Activated CD4-positive, alpha-beta T cell treated with anti-CD3 and anti-CD28 coated beads, Interleukin-10, Interleukin-2, amounts not matched to agents 100 ng/mL and 50 ng/mL, durations not matched to agents 16 hours and 8 hours (primary cell): ENCODE measurements around the gene MTCL1.

Source experiments
- DNase-seq: peaks from one replicate; pipeline ENCODE4 v3.0.0-alpha.2; 2020

The MTCL1 gene

DNA sequence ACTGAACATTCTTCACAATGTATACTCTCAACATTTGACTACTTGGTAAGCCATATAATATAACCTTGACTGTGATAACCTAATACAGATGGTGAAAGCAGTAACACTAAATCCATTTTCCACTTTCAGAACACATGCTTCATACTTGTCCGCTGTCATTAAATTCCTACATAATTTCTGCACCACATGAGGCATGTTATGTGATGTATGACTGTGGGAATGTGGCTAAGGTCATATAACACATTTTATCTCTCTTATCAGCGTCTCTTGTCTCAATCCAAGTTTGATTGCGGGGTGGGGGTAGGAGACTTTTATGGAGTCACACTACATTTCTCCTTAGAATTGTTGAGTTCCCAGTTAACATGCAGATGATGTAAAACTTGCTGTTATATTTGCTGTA, 110.9 kb downstream of the MTCL1 start:
- no peak for DNase-seq

DNA sequence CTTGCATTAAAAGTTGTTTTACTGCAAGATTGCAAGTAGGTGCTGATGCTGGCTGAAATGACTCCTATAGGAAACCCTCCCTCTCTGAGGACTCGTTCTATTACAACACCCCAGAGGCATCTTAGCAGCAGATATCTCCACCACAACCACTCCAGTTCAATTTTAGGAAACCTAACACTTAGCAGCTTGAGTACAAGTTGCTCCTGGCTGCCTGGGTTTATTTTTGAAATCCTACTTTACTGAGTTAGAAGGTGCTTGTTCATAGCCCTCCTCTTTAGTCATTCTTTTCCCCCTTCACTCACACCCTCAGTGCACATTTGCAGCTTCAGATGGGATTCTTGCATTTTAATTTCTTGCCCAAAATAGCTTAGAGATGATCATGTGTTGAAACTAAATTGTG, 111.5 kb downstream of the MTCL1 start:
- no peak for DNase-seq

DNA sequence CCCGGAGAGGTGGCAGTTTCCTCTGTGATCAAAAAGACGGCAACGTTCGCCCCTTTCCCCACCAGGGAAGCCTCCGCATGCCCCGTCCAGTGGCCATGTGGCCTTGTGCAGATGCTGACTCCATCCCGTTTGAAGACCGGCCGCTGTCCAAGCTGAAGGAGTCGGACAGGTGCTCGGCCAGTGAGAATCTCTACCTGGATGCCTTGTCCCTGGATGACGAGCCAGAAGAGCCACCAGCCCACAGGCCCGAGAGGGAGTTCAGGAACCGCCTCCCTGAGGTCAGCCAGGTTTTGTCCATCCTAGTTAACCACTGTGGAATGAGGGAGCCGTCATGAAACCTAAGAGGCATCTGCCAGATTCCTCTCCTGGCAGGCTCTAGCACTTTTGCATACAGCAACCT, 113.6 kb downstream of the MTCL1 start:
- no peak for DNase-seq

DNA sequence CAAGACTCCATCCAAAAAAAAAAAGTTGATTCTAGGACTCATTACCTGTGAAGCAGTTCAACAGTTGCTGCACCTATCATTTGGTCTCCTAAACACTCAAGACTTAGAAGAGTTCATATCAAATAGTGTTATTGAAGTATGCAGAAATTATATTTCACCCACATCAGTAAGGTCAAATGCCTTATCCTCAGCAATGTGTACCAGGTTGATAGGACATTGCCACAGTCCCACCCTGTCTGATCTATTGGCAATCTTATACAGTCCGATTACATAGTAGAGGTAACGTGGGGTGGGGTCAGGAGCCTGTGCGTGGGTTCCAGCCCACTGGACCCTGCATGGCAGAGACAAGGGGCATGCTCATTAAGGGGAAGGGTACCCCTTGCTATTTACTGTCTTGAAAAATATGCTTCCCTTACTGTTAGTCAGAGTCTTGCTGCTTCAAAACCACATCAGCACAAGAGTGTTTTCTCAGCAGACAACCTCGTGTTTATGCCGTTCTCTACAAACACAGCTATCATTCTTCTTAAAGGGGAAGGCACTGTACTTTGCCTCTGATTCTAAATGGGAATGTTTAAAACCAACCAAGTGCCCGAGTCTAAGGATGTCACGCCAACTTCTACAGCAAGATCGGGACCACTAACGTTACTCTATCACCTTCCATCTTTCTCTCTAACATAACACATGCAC, 115.2 kb downstream of the MTCL1 start:
- no peak for DNase-seq

DNA sequence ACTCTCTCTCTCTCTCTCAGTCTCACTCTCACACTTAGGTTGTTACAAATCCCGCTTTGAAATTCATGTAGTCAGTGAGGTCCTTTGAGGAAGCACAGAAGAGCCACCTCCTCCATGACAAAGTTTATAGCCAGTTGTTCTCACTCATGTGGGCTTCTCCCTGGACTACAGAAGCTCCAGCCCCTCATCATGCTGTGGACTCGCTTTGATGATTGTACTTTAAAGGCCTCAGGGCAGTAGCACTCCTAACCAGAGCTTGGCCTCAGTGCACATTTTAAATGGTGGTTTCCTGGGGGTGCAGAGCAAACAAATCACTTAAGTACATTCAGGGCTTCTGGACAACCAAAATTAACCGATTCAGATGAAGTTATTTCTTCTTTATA, 115.7 kb downstream of the MTCL1 start:
- DNase-seq, result no peak

DNA sequence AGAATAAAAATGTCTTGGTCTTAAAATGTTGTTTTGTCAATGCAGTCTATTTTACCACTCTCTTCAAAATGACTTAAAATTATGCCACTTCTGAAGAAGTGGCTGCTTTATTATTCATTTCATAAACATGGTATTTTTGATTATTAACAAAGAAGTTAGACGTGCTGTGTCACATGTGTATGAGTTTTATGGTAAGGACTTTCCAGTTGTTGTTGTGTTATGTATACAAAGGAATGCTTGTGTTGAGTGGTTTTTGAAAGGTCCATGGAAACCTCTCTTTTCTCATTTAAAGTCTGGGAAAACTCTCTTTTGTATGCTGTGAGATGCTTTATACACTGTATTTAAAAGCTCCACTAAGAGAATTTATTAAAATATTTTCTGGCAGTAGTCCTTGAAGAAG, 116.2 kb downstream of the MTCL1 start:
- no peak for DNase-seq

DNA sequence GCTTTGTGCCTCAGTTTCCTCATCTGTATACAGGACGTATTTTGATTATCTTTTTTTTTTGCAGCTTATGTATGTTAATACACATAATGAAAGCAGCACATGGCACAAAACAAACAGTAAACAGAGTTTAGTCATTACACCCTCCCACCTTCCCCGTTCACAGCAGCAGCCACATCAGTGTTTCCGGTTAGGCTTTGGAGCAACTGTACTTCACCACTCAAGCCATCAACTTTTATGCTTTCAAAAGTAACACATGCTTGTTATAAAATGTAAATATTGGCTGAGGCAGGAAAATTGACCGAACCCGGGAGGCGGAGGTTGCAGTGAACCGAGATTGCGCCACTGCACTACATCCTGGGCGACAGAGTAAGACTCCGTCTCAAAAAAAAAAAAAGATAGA, 117.3 kb downstream of the MTCL1 start:
- DNase-seq, result no peak

DNA sequence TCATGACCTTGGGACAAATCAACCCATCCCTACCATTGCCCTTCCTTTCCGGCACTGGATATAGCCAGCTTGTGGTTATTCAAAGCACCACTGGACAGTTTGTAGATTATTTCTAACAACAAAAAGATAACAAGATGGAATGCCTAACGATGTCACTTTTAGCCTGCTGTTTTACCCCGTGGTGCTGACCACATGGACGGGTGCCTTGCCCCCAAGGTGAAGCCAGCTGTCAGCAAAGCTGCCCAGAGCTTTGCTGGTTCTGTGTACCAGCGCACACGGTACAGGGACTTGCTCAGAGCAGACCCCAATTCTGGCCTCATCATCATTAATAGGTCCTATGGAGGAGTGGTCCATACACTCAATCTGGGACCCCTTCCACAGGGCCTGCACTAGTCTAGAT, 118.2 kb downstream of the MTCL1 start:
- no peak for DNase-seq

DNA sequence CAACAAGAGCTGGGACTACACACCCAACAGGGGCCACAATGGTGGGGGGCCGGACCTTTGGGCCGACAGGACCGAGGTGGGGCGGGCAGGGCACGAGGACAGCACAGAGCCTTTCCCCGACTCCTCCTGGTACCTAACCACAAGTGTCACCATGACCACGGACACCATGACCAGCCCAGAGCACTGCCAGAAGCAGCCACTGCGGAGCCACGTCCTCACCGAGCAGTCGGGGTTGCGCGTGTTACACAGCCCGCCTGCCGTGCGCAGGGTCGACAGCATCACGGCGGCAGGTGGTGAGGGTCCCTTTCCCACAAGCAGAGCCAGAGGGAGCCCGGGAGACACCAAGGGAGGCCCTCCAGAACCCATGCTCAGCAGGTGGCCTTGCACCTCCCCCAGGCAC, 119.5 kb downstream of the MTCL1 start:
- no peak for DNase-seq

DNA sequence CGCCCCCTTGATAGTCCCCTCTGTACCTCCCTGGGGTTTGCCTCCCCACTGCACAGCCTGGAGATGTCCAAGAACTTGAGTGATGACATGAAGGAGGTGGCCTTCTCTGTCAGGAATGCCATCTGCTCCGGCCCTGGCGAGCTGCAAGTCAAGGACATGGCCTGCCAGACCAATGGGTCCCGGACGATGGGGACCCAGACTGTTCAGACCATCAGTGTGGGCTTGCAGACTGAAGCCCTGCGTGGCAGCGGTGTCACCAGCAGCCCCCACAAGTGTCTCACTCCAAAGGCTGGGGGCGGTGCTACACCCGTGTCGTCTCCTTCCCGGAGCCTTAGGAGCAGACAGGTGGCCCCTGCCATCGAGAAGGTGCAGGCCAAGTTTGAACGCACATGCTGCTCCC, 119.9 kb downstream of the MTCL1 start:
- DNase-seq, result no peak

DNA sequence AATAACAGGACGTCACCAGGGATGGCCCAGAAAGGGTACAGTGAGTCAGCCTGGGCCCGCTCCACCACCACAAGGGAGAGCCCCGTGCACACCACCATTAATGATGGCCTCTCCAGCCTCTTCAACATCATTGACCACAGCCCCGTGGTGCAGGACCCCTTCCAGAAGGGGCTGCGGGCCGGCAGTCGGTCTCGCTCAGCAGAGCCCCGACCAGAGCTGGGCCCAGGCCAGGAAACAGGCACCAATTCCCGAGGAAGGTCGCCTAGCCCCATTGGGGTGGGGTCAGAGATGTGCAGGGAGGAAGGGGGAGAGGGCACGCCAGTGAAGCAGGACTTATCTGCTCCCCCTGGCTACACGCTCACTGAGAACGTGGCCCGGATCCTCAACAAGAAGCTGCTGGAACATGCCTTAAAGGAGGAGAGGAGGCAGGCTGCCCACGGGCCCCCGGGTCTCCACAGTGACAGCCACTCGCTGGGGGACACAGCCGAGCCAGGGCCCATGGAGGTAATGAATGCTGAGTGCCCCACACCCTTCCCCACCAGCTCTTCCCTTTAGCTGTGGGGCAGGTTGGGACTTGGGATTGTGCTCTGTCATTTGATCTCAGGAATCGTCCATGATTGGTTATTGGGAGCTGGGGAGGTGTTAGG, 120.5 kb downstream of the MTCL1 start:
- DNase-seq, result no peak

DNA sequence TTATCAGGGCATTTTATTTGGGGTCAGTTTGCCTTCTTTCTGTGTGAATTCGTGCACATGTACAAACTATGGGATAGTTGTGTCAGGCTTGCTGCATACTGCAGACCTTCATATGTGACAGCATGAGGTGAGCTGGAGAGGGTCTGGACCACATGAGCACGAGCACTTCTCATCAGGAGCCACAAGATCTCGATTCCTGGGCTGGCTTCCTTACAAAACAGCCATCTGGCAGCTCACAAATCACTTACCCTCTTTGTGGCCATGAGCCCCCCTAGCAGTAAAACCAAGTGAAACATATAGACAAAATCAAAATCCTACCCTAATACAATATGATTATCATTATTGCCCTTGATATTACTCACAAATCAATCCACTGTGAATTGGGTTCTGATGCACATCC, 121.2 kb downstream of the MTCL1 start:
- no peak for DNase-seq

DNA sequence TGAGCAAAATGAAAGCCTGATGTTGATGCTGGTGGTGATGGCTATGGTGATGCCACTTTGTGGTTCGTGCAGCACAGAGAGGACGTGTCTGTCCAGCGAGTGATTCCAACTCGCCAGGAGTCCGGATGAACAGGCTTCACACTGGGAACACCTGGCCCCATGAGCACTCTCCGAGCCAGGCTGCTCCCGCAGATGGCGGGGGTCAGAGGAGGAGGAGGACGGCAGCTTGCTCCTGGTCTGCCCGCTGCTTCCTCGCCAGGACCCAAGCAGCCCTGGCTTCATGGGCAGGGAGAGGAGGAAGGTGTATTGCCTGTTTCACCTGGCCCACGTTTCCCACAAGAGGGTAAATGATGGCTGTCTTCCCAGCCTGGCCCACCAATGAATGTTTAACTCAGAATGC, 121.6 kb downstream of the MTCL1 start:
- no peak for DNase-seq

DNA sequence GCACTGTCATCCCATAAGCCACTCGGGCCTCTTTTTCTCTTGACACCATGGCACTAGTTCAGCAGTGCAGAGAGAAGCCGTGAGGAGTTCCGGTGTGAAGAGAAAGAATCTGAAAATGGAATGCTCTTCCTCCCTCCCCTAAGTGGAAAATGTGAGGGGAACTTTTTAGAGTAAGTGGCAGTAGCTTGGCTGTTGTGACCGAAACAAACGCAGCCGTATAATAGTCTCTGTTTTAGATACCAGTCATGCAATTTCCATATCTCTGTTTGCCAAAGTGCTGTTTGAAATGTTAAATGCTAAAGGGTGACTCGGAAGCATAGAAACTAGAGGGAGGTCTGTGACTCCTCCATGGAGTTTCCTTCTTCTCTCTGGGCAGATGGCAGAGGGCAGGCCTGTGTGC, 122.9 kb downstream of the MTCL1 start:
- no peak for DNase-seq

DNA sequence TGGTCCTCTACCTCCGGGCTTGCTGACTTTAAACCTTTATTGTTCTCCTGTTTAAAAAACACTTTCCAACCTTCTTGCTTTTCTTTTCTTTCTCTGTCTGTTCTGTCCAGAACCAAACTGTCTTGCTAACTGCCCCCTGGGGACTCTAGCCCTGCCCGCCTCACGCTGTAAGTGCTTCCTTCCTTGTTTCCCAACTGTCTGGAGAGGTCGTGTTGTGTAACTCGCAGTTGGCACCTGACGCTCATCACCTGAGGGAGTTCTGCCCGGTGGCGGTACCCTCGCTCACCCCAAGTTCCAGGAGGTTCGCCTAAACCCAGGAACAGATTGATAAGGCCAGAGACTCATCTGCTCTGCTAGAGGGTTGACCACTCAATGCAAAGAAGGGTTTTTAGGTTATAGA, 123.4 kb downstream of the MTCL1 start:
- DNase-seq, result no peak

DNA sequence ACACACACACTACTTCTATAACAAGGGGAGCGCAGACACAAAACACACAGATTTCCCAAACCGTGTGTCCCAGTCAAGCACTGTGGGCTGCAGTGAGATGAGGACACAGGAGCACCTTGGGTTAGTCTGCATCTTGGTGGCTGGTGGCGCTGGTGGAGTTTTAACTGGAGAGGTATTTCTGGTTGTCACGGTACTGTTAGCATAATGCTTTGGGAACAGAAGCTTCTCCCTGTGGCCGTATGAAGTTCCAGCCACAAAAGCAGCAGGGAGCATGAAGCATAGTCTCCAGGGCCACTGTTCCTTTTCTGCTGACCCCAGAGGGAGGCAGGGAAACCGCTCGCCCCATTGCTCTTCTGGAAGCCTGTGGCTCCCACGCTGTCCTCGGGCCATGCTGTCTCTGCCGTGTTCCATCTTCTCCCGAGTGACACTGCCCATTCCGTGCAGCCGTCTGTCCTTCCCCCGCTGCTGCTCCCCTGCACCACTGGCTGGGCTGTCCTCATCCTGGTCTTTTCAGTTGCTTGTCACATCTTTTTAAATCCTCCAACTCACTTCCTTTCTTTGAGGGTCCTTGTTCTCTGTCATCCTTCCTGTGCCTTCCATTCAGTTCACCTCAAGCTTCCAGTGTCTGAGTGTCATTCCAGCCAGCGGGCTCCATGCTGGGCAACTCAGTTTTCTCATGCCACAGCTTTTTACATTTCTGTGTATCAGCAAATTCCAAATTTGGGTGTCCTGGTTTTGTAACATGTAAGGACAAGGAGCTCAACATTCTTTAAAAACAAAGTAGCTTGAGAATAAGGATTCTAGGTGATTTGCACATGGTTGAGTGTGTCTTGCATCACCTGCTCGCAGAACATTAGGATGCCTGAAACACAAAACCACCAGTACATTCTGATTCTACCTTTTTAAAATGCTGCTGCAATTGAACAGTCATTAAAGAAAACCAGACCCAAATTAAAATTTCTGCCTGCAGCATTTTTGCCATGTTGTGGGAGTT, 125.0 kb downstream of the MTCL1 start:
- DNase-seq, result no peak

DNA sequence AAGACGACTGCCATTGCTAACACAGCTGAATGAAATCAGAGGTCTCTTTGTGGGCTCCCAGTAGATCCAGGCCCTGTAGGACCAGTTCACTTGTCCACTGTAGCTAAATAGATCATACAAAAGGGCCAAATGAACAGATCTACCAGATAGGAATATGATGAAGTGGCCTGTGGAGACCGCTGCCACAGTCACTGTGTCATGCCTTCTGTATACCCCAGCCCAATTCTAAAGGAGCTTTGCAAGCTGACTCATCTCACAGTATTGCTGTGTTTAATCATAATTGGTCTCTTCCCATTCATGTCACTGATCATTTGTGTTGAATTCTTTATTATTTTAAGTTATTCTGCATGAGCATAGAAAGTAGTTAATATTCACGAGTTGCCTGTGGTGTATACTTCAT, 125.8 kb downstream of the MTCL1 start:
- DNase-seq, result no peak

DNA sequence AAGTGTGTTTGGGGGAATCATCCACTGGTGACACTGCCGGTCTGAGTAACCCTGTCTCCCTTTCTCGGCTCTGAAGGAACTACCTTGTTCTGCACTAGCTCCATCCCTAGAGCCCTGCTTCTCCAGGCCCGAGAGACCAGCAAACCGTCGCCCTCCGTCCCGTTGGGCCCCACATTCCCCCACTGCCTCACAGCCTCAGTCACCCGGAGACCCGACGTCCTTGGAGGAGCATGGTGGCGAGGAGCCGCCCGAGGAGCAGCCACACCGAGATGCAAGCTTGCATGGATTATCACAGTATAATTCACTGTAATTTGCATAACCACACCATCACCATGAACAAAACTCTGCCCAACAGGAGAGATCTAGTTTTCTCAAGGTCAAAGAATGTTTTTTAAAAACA, 126.2 kb downstream of the MTCL1 start:
- no peak for DNase-seq

DNA sequence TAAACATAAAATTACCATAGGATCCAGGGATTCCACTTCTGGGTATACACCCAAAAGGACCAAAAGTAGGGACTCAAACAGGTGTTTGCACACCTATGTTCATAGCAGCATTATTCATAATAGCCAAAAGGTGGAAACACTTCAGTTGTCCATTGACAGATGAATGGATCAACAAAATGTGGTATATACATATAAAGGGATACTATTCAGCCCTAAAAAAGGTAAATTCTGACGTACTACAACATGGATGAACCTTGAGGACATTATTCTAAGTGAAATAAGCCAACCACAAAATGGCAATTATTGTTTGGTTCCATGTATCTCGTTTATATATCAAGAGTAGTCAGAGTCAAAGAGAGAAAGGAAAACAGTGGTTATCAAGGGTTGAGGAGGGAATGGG, 128.1 kb downstream of the MTCL1 start:
- no peak for DNase-seq

DNA sequence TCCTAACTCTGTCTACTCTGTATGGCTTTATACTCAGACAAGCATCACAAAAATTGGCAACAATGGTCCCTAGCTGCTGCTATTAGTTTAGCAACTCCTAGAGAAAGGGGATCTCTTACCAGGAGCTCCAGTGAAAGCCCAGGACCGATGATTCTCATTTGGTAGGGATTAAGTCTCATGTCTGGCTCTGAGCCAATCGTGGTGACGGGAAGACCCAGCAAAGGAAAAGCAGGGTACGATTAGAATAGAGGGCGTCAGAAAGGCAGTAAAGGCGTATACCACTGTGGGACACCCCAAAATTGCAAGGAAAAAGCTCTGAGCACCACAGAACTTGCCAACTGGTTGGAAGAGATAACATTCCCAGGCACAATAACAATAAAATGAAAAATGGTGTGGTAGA, 129.5 kb downstream of the MTCL1 start:
- DNase-seq, result no peak

DNA sequence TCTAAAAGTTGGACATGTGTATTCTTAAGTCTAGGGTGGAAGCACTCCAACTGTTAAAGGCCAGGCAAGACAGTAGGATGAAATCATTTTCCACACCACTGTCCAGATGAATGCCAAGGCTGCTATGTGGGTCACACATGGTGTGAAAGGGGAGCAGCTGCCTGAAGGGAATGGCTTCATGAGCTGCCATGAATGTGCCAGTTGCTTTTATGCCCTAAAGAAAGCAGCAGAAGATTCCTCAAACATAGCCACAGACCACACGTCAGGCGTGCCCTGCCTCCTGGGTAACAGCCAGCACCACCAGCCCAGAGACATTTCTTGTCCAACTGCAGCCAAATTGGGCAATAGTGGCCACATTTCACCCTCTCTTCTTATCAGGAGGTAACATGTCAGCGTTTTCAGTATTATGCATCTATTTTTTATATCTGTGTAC, 130.2 kb downstream of the MTCL1 start:
- no peak for DNase-seq

DNA sequence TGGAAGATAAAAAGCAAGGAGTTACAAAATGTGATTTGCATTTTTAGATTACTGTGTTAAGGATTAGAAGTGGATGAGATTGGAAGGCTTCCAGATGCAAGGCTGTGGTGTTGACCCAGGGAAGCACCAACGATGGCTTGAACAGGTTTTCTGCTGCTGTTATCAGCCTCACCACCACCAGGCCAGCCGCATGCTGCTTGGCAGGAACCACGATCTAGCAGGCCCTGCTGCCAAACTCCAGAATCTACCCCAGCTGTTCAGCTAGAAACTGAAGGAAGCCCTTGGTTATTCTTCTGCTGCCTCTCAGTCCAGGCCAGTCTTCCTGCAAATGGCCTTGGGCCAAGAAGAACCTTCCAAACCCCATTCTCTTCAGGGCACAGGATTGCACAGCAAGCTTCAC, 133.9 kb downstream of the MTCL1 start:
- no peak for DNase-seq

DNA sequence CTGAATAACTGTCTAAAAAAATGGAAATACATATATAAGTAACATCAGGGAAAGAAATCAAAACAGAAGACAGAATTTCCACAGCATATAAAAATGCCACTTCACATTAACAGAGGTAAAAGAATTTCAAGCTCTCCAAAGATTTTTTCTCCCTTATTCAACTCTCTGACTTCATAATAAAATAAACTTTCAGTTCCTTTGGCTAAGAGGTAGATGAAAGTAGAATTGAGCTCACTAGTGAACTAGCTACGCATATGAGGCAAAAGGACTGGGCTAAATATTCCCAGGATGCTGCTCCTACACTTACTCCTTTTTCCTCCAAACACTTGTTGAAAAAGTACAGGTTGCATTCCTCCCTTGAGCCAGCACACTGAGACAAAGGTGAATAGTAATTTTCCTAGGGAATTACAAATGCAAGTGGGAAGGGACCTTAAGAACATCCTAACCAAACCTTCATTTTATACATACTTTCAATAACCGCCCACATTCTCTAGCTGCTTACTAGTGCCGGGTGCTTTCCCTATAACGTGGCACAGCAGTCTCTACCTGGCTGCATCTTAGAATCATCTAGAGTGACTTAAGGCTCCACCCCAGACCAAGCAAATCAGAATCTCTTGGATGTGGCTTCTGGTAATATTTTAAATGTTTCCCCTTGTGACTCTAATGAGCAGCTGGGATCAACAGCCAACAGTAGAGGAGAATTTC, 136.6 kb downstream of the MTCL1 start:
- DNase-seq, result no peak
